ENCODE results near the gene MTA2.
A peak's percentile ranks its signal among the peaks of the same experiment; 100 is the strongest.

Gene MTA2

DNA sequence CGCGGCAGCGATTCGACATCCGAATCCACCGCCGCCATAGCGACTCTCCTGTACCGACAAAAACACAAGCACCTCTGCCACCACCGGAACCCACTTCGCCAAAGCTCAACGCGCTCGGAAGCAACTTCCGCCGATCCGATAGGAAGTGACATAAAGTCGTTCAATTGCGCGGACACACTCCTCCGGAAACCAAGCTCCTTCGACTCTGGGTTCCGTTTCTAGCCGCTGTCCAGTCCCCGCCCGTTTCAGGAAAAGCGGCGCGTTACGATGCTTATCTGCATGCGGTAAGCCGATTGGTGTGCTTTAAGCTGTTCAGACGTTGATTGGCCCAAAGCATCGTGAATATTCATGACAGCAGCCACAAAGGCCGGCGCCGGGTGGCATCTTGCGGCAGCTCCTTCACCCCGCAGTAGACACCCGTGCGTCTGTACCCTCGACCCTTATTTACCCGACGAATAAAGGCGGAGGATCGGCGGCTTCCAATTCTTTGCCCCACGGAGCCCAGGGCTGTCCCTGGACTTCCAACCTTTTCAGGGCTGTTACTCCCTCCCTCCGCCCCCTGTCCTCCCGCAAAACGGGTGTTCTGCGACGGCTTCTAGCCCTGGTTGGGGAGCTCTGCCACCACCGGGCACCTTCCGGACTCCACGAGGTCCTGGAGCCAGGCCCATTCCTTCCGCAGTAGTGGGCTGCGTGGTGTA is 10.1 kb downstream of the MTA2 start, which contains the start of gene TUT1 (continued):
- no peak for TF ChIP-seq ZNF16 (tag by site-specific recombination; IDR thresholded peaks at IDR 0.05; ENCODE audit: low read depth)
- peak; percentile 72; the same call in 1 of the 2 replicates for TF ChIP-seq REPIN1 (tag by site-specific recombination; IDR thresholded peaks at IDR 0.05; ENCODE audit: low read depth)
- TF ChIP-seq, protein P1, sequence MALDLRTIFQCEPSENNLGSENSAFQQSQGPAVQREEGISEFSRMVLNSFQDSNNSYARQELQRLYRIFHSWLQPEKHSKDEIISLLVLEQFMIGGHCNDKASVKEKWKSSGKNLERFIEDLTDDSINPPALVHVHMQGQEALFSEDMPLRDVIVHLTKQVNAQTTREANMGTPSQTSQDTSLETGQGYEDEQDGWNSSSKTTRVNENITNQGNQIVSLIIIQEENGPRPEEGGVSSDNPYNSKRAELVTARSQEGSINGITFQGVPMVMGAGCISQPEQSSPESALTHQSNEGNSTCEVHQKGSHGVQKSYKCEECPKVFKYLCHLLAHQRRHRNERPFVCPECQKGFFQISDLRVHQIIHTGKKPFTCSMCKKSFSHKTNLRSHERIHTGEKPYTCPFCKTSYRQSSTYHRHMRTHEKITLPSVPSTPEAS (tag by site-specific recombination; IDR thresholded peaks at IDR 0.05): 0 out of 2 replicates have a peak, but pooled peaks have one; percentile 44
- TF ChIP-seq ZFP69B (tag by site-specific recombination; IDR thresholded peaks at IDR 0.05): peak; percentile 85
- peak; percentile 85; the same call in 1 of the 2 replicates for TF ChIP-seq ZNF391 (tag by site-specific recombination; IDR thresholded peaks at IDR 0.05; ENCODE audit: borderline replicate concordance, low read depth)
- TF ChIP-seq ZNF610 (tag by site-specific recombination; IDR thresholded peaks at IDR 0.05; ENCODE audit: borderline replicate concordance): no peak
- TF ChIP-seq, protein P2, sequence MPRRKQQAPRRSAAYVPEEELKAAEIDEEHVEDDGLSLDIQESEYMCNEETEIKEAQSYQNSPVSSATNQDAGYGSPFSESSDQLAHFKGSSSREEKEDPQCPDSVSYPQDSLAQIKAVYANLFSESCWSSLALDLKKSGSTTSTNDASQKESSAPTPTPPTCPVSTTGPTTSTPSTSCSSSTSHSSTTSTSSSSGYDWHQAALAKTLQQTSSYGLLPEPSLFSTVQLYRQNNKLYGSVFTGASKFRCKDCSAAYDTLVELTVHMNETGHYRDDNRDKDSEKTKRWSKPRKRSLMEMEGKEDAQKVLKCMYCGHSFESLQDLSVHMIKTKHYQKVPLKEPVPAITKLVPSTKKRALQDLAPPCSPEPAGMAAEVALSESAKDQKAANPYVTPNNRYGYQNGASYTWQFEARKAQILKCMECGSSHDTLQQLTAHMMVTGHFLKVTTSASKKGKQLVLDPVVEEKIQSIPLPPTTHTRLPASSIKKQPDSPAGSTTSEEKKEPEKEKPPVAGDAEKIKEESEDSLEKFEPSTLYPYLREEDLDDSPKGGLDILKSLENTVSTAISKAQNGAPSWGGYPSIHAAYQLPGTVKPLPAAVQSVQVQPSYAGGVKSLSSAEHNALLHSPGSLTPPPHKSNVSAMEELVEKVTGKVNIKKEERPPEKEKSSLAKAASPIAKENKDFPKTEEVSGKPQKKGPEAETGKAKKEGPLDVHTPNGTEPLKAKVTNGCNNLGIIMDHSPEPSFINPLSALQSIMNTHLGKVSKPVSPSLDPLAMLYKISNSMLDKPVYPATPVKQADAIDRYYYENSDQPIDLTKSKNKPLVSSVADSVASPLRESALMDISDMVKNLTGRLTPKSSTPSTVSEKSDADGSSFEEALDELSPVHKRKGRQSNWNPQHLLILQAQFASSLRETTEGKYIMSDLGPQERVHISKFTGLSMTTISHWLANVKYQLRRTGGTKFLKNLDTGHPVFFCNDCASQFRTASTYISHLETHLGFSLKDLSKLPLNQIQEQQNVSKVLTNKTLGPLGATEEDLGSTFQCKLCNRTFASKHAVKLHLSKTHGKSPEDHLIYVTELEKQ (tag by site-specific recombination; IDR thresholded peaks at IDR 0.05; ENCODE audit: borderline replicate concordance): peak; percentile 84
- peak; percentile 17; the same call in 1 of the 2 replicates for TF ChIP-seq EGR2 (tag by site-specific recombination; IDR thresholded peaks at IDR 0.05; ENCODE audit: low read depth)
- TF ChIP-seq RBAK (tag by site-specific recombination; IDR thresholded peaks at IDR 0.05): no peak
- no peak for TF ChIP-seq PRDM1 (tag by site-specific recombination; IDR thresholded peaks at IDR 0.05)
- no peak for TF ChIP-seq ZNF747 (tag by site-specific recombination; IDR thresholded peaks at IDR 0.05)
- TF ChIP-seq GLIS1 (tag by site-specific recombination; IDR thresholded peaks at IDR 0.05): peak; percentile 48
- TF ChIP-seq KLF8 (tag by site-specific recombination; IDR thresholded peaks at IDR 0.05): peak; percentile 98
- TF ChIP-seq ZIC2 (tag by site-specific recombination; IDR thresholded peaks at IDR 0.05): no peak
- TF ChIP-seq, protein P3, sequence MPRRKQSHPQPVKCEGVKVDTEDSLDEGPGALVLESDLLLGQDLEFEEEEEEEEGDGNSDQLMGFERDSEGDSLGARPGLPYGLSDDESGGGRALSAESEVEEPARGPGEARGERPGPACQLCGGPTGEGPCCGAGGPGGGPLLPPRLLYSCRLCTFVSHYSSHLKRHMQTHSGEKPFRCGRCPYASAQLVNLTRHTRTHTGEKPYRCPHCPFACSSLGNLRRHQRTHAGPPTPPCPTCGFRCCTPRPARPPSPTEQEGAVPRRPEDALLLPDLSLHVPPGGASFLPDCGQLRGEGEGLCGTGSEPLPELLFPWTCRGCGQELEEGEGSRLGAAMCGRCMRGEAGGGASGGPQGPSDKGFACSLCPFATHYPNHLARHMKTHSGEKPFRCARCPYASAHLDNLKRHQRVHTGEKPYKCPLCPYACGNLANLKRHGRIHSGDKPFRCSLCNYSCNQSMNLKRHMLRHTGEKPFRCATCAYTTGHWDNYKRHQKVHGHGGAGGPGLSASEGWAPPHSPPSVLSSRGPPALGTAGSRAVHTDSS (tag by site-specific recombination; IDR thresholded peaks at IDR 0.05): 0 out of 2 replicates have a peak, but pooled peaks have one; percentile 26
- TF ChIP-seq HOXA7 (CRISPR knock-in tag; IDR thresholded peaks at IDR 0.05; ENCODE audit: borderline replicate concordance): no peak

- Histone ChIP-seq H3K36me3 (ENCODE audit: control insufficient read depth in 2 of 2, insufficient read depth in 1 of 2, low read length in 2 of 2) (peaks cover 14 to 51% of the 10 kb centered on the region in 2 experiments; a peak in 2 of 3 replicates), H3K27ac (ENCODE audit: extremely low read depth, low read depth, low read length) (no peak overlapping the region), H3K4me1 (ENCODE audit: control insufficient read depth, insufficient read depth, low read length) (no peaks in the 10 kb centered on the region), H3K9me3 (ENCODE audit: control insufficient read depth, insufficient read depth, low read depth, low read length) (no peaks in the 10 kb centered on the region), H3K4me3 (ENCODE audit: low read depth, low read length) (no peak overlapping the region)
- POLR2A ChIA-PET: interaction anchor here (0.7 to 3.2 kb wide), 4 partner anchors 13 to 64 kb away, joined by 3 to 13 read pairs (median 4); partner anchors contain the start of genes B3GAT3, EEF1G, INTS5 and MTA2
- CTCF ChIA-PET: interaction anchor here (0.6 to 1.0 kb wide), 6 partner anchors 9 to 105 kb away, joined by 3 to 5 read pairs (median 3); partner anchors contain the start of gene EEF1G
- TF ChIP-seq ZNF791 (tag by site-specific recombination; IDR thresholded peaks at IDR 0.05): no peak
- TF ChIP-seq ZBTB1 (tag by site-specific recombination; IDR thresholded peaks at IDR 0.05): no peak
- TF ChIP-seq ZNF629 (tag by site-specific recombination; IDR thresholded peaks at IDR 0.05): no peak
- peak; percentile 32; the same call in 1 of the 2 replicates for TF ChIP-seq ZNF362 (tag by site-specific recombination; IDR thresholded peaks at IDR 0.05)
- no peak for TF ChIP-seq WT1 (tag by site-specific recombination; IDR thresholded peaks at IDR 0.05)
- TF ChIP-seq CTCF (tag by site-specific recombination; IDR thresholded peaks at IDR 0.05): peak; percentile 8; the same call in 1 of the 2 replicates
- TF ChIP-seq ZBTB21 (tag by site-specific recombination; IDR thresholded peaks at IDR 0.05): no peak
- TF ChIP-seq ZNF221 (tag by site-specific recombination; IDR thresholded peaks at IDR 0.05; ENCODE audit: borderline replicate concordance): no peak
- TF ChIP-seq ZBTB7A (tag by site-specific recombination; IDR thresholded peaks at IDR 0.05; ENCODE audit: low read depth): no peak
- no peak for TF ChIP-seq ZNF837 (tag by site-specific recombination; IDR thresholded peaks at IDR 0.05)
- no peak for TF ChIP-seq ZNF302 (tag by site-specific recombination; IDR thresholded peaks at IDR 0.05; ENCODE audit: low read depth)
These were observed 12.6 kb downstream of the MTA2 start for GRCh38 chr11:62588966-62589637.

Measured in HEK293 (cell line).